Fibroblast of mammary gland (primary cell): Measurements from ENCODE around the gene CUL4A.
A peak's percentile ranks its signal among the peaks of the same experiment; 100 is the strongest.

Experiments used
- DNase-seq: peaks from one replicate; pipeline ENCODE4 v3.0.0-alpha.2; 2010; ENCODE audit warnings: low read depth
- H3K4me3 ChIP-seq: 2 replicates; pipeline ENCODE4 v1.5.1; 2011; ENCODE audit warnings: low read depth, mild to moderate bottlenecking, low read length, moderate library complexity; ENCODE audit not compliant: control insufficient read depth
- CTCF ChIP-seq: conservative IDR thresholded peaks from 2 replicates; pipeline ENCODE4 v1.5.1; 2011; ENCODE audit warnings: low read depth, low read length, inconsistent platforms; ENCODE audit not compliant: control insufficient read depth, insufficient read depth

The CUL4A gene

DNA sequence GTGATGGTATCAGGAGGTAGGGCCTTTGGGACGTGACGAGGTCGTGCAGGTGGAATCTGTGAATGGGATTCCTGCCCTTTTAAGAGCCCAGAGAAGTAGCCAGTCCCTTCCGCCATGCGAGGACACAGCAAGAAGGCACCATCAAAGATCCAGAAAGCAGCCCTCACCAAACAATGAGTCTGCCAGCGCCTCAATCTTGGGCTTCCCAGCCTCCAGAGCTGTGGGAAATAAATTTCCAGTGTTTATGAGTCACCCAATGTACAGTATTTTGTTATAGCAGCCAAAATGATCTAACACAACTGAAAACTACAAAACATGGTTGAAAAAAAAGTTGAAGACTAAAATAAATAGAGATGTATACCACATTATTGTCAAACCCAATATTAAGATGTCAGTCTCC is 70.7 kb downstream of the CUL4A start:
- TF ChIP-seq CTCF: no peak
- H3K4me3 ChIP-seq: no peak overlapping the region
- no peak for DNase-seq

DNA sequence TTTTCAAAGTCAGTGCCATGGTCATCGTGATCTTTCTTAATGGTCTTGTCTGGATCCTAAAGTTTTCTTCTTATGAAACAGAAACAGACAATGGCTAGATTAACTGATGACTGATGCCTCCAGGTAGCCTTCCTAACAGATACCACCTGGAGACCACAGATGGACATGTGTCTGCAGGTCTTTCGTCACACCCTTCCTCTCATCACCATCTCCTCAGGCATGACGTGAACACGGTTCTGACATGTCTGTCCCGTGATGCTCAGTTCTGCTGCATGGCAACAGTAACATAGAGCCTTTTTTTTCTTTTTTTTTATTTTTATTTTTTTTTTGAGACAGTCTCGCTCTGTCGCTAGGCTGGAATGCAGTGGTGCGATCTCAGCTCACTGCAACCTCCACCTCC is 74.5 kb downstream of the CUL4A start:
- no peak for TF ChIP-seq CTCF
- no peak overlapping the region for H3K4me3 ChIP-seq
- DNase-seq: no peak

GRCh38 chr13:113288880-113289279 is 79.5 kb downstream of the CUL4A start:
- no peak for DNase-seq
- no peak for TF ChIP-seq CTCF
- H3K4me3 ChIP-seq: no peak overlapping the region

DNA sequence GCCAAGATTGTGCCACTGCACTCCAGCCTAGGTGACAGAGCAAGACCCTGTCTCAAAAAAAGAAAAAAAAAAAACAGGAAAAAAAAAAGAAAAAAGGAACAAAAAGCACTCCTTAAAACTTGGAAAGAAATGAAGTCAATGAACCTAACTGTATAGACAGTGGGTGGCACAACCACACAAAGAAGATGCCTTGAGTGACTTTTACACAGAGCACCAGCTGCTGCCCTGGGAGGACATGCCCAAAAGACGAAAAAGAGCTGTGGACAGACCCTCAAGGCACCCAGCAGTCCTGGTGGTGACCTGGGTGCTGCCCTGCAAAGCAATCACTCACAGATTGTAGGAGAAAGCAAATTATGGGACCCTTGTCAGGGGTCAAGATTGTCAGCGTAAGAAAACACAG is 81.7 kb downstream of the CUL4A start:
- no peak for TF ChIP-seq CTCF
- DNase-seq: no peak
- no peak overlapping the region for H3K4me3 ChIP-seq

DNA sequence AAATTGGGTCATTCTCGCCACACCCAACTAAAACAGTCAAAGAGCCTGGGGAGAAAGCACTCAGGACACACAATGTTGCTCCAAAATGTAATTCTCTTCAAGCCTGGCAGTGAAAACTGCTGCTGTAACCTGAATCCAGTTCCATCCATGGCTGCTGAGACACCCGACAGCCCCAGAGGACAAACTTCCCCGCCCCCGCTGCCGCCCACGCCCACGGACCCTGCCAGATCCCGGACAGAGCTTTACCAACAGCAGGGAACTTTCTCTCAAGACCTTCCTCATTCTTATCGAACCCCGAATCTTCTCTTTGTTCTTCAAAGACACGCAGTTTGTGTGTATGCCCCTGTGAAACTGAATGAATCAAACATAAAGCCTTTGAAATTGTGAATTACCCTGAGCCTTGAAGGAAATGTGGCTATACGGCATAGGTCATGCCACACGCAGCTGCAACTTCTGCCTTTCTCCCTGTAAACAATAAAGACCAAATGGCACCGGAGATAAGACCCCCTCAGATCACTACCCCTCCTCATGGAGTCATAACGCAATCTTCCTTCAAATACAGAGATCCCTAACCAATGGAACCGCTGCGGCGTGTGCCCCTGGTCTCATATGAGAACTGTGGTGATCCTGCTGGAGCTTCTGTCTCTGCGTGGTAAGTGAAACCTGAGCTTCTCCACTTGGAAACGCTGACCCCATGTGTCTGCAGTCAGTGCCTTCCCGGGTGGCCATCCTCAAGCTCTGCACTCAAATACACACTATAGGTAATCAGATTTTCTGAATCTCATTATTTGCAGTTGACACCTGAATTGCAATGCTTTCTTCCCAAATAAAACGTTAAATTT is 82.8 kb downstream of the CUL4A start:
- TF ChIP-seq CTCF: no peak
- H3K4me3 ChIP-seq: peak overlapping the region; percentile 44
- peak; percentile 44 for DNase-seq

DNA sequence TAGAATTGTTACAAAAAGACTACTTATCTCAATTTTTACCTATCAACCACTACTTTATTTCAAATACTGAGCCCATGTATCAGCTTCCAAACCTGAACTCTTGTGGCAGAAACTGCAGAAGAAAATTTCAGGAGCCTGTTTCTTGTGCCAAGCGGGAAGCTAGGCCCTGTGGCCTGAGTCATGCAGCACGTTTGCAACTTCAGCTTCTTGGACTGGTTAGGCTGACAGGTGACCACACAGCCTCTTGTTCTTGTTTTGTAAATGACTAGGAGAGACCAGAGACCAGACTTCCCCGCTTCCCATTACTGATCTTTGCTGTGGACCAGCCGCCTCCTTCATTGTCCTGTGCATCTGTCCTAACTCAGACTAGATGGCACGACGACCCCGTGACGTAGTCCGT is 84.3 kb downstream of the CUL4A start:
- DNase-seq: no peak
- no peak for TF ChIP-seq CTCF
- no peak overlapping the region for H3K4me3 ChIP-seq
